Fibroblast of pulmonary artery (primary cell): Measurements from ENCODE around the gene PIP5K1B.

Source experiments
- DNase-seq: peaks from one replicate; pipeline ENCODE4 v3.0.0-alpha.2; 2010; ENCODE audit warnings: low read depth
- H3K4me3 ChIP-seq: replicated peaks from 2 replicates; pipeline ENCODE4 v1.5.1; 2011; ENCODE audit warnings: low read depth, mild to moderate bottlenecking, control low read depth, low read length, moderate library complexity
- CTCF ChIP-seq: IDR thresholded peaks from 2 replicates; pipeline ENCODE4 v1.5.1; 2011; ENCODE audit warnings: mild to moderate bottlenecking, control low read depth, low read length, inconsistent platforms; ENCODE audit errors: missing control alignments

The PIP5K1B gene

GRCh38 chr9:69054989-69055388 lies 349.9 kb downstream of the PIP5K1B start:
- no peak for DNase-seq
- no peak for TF ChIP-seq CTCF
- no peak overlapping the region for H3K4me3 ChIP-seq

GRCh38 chr9:69056191-69056815 lies 351.3 kb downstream of the PIP5K1B start:
- no peak overlapping the region for H3K4me3 ChIP-seq
- TF ChIP-seq CTCF, result no peak
- DNase-seq, result no peak

- H3K4me3 ChIP-seq, result no peak overlapping the region
- no peak for TF ChIP-seq CTCF
- no peak for DNase-seq
Measured at GRCh38 chr9:69058101-69058500, 353.1 kb downstream of the PIP5K1B start.
